Neural progenitor cell (in vitro differentiated cells): Measurements from ENCODE around the gene HOGA1.

ENCODE experiments used
- EZH2 ChIP-seq: fragments of 200-600 bp; sonication (generic); IDR thresholded peaks from 2 replicates; pipeline ENCODE4 v1.6.1; 2017; ENCODE audit warnings: antibody characterized with exemption, mild to moderate bottlenecking, moderate library complexity
- TF ChIP-seq, protein P1 (sequence below): fragments of 200-600 bp; sonication (generic); IDR thresholded peaks from 2 replicates; pipeline ENCODE4 v1.5.1; 2017; ENCODE audit warnings: antibody characterized with exemption, mild to moderate bottlenecking

DNA sequence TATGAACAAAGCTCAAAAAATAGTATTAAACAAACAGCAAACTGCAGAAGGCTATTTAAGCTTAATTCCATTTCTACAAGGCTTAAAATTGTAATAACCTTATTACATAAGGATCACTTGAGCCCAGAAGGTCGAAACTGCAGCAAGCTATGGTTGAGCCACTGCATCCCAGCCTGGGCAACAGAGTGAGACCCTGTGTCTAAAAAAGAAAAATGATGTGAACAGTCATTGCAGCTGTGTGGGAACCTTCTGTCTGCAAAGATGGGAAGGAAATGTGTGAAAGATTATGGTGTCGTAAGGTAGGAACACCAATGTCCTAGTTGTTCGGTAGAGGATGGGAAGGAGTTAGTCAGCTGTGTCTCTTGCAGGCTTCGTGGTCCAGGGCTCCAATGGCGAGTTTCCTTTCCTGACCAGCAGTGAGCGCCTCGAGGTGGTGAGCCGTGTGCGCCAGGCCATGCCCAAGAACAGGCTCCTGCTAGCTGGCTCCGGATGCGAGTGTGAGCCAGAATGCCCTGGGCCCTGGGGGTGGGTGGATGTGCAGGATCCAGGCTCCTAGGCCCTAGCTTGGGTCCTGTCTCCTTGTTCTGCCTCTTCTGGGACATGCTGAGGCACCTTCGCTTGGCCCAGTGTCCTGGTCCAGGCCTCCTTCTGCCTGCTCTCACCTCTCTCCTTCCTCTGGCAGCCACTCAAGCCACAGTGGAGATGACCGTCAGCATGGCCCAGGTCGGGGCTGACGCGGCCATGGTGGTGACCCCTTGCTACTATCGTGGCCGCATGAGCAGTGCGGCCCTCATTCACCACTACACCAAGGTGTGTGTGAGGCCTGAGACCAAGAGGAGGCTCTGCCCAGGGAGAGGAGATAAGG, 14.4 kb downstream of the HOGA1 start:
- no peak for TF ChIP-seq EZH2
- TF ChIP-seq, protein P1, sequence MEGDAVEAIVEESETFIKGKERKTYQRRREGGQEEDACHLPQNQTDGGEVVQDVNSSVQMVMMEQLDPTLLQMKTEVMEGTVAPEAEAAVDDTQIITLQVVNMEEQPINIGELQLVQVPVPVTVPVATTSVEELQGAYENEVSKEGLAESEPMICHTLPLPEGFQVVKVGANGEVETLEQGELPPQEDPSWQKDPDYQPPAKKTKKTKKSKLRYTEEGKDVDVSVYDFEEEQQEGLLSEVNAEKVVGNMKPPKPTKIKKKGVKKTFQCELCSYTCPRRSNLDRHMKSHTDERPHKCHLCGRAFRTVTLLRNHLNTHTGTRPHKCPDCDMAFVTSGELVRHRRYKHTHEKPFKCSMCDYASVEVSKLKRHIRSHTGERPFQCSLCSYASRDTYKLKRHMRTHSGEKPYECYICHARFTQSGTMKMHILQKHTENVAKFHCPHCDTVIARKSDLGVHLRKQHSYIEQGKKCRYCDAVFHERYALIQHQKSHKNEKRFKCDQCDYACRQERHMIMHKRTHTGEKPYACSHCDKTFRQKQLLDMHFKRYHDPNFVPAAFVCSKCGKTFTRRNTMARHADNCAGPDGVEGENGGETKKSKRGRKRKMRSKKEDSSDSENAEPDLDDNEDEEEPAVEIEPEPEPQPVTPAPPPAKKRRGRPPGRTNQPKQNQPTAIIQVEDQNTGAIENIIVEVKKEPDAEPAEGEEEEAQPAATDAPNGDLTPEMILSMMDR: no peak
